Head of caudate nucleus (tissue), 42 donors: ENCODE measurements around the gene ELP2.
"Not testable (repeated sequence)": the region's sequence is repeated elsewhere in the genome, so short reads cannot be mapped to it uniquely, and the experiment has no call there.

Experiments
- DNase-seq, 42 donors: peaks; one replicate each; pipeline versions ENCODE4 v3.0.0 to v3.0.0-alpha.2; 2020 to 2021; ENCODE audit warnings: mixed read lengths in 7 of 42
- intact Hi-C: fragments of 100-400 bp; cut with DNase I; formaldehyde crosslinking; loops from one replicate; pipeline ENCODE4 v1.15.0; 2022

Gene ELP2

DNA sequence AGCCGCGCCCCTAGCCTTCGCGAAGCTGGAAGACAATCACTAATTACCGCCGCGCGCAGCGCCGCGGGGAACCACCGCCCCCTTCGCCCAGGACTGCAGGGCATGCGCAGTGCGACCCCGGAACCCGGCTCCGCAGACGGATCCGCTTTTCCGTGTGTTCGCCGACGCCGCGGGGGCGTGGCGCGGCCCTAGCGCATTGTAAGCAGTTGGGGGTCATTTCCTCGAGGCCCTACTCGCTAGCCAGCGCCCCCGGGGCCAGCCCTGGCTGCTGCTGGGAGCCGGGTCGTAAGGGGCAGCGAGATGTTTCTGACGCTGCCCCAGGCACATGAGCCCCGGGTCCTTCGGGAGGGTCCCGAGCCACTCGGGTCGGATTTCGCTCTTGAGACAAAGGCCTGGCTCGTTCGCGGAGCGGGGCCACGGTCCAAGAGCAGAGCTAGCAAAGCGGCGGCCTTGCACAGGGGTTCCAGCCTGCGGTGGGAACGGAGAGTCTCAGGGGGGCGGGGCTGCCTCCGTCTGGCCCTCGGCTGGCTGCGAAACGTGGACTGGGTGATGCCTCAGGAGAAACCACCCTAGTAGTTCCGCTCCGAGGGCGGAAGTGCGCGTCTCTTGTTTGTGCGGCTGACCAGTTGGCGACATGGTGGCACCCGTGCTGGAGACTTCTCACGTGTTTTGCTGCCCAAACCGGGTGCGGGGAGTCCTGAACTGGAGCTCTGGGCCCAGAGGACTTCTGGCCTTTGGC lies at the start of gene ELP2, which contains the start of gene SLC39A6:
ELP2 (plus strand) TSS at position 600 of the 739 bp plus-strand sequence; CDS start at position 635, 35 bp downstream.
SLC39A6 (minus strand) TSS at position 41 of the 739 bp plus-strand sequence. CDS start 2,333 bp downstream, outside the sequence.
- intact Hi-C loops = loop anchor here (5.0 to 10.0 kb wide), 2 partner anchors 62 to 155 kb away; partner anchors contain the start of genes RMP24 and RPRD1A
- peak; percentile 93 to 99 (median 96) for DNase-seq

GRCh38 chr18:36081118-36081517 lies 48.6 kb upstream of the ELP2 start:
- intact Hi-C loops, DNase-seq: not testable (repeated sequence)

DNA sequence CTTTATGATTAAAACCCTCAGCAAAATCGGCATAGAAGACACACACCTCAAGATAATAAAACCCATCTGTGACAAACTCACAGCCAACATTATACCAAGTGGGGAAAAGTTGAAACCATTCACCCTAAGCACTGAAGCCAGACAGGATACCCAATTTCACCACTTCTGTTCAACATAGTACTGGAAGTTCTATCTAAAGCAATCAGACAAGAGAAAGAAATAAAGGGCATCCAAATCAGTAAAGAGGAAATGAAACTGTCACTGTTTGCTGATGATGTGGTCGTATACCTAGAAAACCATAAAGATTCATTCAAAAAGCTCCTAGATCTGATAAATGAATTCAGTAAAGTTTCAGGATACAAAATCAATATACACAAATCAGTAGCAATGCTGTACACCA lies 46.0 kb upstream of the ELP2 start:
- DNase-seq = no peak
- intact Hi-C loops = no loop called here

GRCh38 chr18:36085195-36085594 lies 44.5 kb upstream of the ELP2 start:
- intact Hi-C loops = no loop called here

GRCh38 chr18:36086186-36086585 lies 43.5 kb upstream of the ELP2 start:
- no peak for DNase-seq
- intact Hi-C loops = no loop called here

More at GRCh38 chr18:36085195-36085594, 44.5 kb upstream of the ELP2 start:
- DNase-seq = no peak

DNA sequence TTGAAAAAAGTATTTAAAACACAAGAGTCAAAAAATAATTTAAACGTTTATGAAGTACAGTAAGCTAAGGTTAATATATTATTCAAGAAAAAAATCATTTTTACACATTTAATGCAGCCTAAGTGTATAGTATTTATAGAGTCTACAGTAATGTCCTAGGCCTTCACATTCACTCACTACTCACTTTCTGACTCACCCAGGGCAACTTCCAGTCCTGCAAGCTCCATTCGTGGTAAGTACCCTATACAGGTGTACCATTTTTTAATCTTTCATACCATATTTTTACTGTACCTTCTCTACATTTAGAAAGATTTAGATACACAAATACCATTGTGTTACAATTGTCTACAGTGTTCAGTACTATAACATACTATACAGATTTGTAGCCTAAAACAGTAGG lies 41.4 kb upstream of the ELP2 start:
- intact Hi-C loops = no loop called here
- no peak for DNase-seq

DNA sequence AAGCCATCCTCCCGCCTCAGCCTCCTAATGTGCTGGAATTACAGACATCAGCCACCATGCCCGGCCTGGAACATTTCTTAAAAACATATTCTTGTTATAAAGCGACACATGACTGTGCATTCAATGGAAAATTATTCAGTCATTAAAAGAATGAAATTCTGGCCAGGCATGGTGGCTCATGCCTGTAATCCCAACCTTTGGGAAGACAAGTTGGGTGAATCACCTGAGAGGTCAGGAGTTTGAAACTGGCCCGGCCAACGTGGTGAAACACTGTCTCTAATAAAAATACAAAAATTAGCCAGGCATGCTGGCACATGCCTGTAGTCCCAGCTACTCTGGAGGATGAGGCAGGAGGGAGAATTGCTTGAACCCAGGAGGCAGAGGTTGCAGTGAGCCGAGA lies 40.7 kb upstream of the ELP2 start:
- intact Hi-C loops = no loop called here
- DNase-seq = no peak

- intact Hi-C loops = loop anchor here (10.0 kb wide), 1 partner anchor 193 kb away; no protein-coding TSS in a partner anchor
- not testable (repeated sequence) for DNase-seq
These were observed 37.6 kb upstream of the ELP2 start for GRCh38 chr18:36092116-36092515.

- DNase-seq = no peak
- intact Hi-C loops = loop anchor here (10.0 kb wide), 1 partner anchor 190 kb away; no protein-coding TSS in a partner anchor
These were observed 35.3 kb upstream of the ELP2 start for GRCh38 chr18:36094431-36094830.

GRCh38 chr18:36095936-36096519 lies 33.7 kb upstream of the ELP2 start:
- intact Hi-C loops = loop anchor here (10.0 kb wide), 1 partner anchor 189 kb away; no protein-coding TSS in a partner anchor
- peak in 2 of 42 donors; percentile 9 to 35 for DNase-seq

DNA sequence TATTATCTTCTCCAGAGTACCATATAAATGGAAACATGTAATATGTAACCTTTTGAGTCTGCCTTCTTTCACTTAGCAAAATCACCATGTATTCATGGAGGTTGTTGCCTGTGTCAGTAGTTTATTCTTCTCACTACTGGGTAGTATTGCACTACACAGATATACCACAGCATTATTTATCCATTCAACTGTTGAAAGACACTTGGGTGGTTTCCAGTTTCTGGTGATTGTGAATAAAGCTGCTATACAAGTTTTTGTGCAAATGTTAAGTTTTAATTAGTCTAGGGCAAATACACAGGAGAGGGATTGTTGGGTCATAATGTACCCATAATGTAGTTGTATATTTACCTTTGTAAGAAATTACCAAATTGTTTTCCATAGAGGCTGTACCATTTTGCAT lies 32.7 kb upstream of the ELP2 start:
- intact Hi-C loops = loop anchor here (10.0 kb wide), 1 partner anchor 188 kb away; no protein-coding TSS in a partner anchor
- DNase-seq = no peak

DNA sequence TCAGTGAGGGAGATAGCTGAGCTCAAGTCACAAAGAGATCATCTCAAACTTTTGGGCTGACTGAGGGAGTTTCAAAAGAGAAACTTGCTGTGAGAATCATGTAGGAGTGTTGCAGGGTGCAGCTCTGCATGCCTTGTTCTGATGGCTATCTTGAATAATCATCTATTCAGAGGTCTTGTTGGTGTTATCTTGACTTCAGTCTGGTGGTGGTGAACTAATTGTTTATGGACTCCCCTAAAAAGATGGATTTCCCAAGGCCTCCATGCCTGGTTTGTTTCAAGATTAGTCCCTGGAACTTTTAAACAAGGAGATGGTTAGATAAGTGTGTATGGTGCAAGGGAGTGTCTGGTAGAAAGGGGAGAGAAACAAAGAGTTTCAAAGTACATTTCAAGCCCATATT lies 30.4 kb upstream of the ELP2 start:
- intact Hi-C loops = loop anchor here (10.0 kb wide), 1 partner anchor 185 kb away; no protein-coding TSS in a partner anchor
- no peak for DNase-seq

DNA sequence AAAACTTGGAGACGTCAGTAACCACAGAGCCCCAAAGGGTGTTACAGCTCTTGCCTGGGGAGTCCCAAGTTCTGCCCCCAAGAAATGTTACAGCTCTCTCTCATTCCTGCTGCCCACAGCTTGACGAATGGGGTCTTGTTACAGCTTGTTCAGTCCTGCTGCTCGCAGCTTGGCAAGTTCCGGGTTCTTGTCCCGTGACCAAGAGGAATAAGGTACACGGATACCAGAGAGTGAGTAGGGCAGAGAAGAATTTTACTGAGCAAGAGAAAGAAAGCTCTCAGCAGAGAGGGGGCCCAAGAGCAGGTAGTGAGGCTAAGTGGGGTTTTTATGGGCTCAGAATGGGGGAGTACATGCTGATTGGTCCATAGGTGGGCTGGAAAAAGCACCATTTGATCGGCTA lies 27.8 kb upstream of the ELP2 start:
- intact Hi-C loops = no loop called here
- no peak for DNase-seq

- no peak for DNase-seq
- intact Hi-C loops = no loop called here
These were observed 24.9 kb upstream of the ELP2 start for GRCh38 chr18:36104749-36105148.

DNA sequence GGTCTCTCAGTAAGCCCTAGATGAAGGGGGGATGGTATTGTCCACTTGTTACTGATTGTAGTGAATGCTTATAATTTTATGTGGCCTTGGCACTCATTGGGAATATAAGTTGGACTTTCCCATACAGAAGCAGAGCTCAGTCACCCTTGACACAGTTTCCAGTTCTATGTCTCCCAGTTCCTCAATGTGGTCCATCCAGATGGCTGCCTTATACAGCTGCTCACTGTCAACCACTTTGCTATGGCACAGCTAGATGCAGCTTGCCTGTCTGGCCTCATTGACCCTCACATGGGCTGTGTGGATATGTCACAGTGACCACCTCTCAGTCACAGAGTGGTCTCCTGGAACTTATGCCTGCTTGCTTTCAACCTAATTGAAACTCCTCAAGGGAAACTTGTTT lies 22.2 kb upstream of the ELP2 start:
- intact Hi-C loops = no loop called here

DNA sequence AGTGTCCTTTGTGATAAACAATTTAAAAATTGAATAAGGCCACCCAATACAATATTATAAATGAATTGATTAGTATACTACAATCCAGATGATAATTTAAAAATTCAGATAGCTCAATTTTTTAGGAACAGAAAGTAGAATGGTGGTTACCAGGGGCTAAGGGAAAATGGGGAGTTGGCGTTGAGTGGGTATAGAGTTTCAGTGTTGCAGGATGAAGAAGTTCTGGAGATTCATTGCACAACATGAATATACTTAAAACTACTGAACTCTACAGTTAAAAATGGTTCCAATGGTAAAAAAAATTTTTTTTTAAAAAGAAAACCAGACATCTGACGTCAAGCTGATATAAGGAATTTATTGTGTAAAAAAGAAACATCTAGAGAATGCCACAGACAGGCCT lies 21.5 kb upstream of the ELP2 start:
- intact Hi-C loops = no loop called here

More for the DNA sequence above, 22.2 kb upstream of the ELP2 start:
- DNase-seq = no peak

GRCh38 chr18:36108601-36109000 lies 21.1 kb upstream of the ELP2 start:
- DNase-seq = no peak
- intact Hi-C loops = no loop called here

More for the DNA sequence above, 21.5 kb upstream of the ELP2 start:
- no peak for DNase-seq

GRCh38 chr18:36109737-36110136 lies 20.0 kb upstream of the ELP2 start:
- intact Hi-C loops = no loop called here
- no peak for DNase-seq

DNA sequence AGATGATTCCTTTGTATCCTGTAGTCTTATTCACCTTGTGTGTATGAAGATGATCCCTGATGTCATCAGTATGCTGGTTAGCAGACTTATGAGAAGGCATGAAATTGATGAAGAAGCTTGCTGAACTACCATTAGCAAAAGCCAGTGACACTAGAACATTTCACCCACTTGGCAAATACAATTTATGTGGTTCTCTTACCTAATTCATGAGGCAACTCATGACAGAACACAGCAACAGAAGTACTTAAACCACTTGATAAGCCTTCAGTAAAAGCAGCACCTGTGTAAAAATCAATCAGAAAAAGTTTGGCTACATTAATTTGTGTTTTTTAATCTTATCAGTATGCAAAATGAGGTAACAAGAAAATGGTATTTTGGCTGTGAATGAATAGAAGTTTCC lies 17.4 kb upstream of the ELP2 start:
- DNase-seq = no peak
- intact Hi-C loops = no loop called here

DNA sequence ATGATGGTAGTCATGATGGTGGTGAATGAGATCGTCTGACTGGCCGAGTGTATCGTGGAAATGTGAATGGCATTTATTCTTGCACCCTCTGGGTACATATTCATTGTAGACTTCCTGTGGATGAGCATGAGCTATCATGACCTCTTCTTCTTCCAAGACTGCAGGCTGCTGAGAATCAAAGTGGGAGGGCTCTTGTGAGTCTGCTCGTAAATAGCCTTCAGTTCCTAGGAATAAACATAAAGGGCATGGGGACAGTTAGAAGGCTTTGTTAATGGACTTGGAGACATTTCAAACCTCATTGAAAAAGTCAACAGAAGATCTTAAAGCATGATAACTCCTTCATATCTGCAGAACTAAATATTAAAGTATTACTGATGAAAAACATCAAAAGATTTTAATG lies 15.4 kb upstream of the ELP2 start:
- DNase-seq = no peak
- intact Hi-C loops = no loop called here
